Osteocyte (in vitro differentiated cells): ENCODE measurements around the gene AACS. TPM values are rescaled to one million over a fixed set of nuclear protein-coding genes. Genes with fewer than 3 reads are reported as not detected.

Experiments
- DNase-seq: peaks from one replicate; pipeline ENCODE4 v3.0.0; 2021; ENCODE audit warnings: mixed read lengths; ENCODE audit not compliant: unreplicated experiment; ENCODE audit errors: extremely low spot score
- H3K27ac Mint-ChIP-seq: one replicate; pipeline ENCODE4 v1.8.0; 2021; ENCODE audit warnings: mild to moderate bottlenecking, mixed read lengths; ENCODE audit not compliant: unreplicated experiment
- H3K27me3 Mint-ChIP-seq: one replicate; pipeline ENCODE4 v1.8.0; 2021; ENCODE audit warnings: mixed read lengths; ENCODE audit not compliant: unreplicated experiment
- H3K36me3 Mint-ChIP-seq: one replicate; pipeline ENCODE4 v1.8.0; 2021; ENCODE audit warnings: mixed read lengths; ENCODE audit not compliant: unreplicated experiment
- H3K4me1 Mint-ChIP-seq: one replicate; pipeline ENCODE4 v1.8.0; 2021; ENCODE audit warnings: mixed read lengths; ENCODE audit not compliant: unreplicated experiment
- H3K4me3 Mint-ChIP-seq: one replicate; pipeline ENCODE4 v1.8.0; 2021; ENCODE audit warnings: mild to moderate bottlenecking, moderate library complexity, mixed read lengths; ENCODE audit not compliant: unreplicated experiment
- H3K9me3 Mint-ChIP-seq: one replicate; pipeline ENCODE4 v1.8.0; 2021; ENCODE audit warnings: mixed read lengths; ENCODE audit not compliant: unreplicated experiment
- CTCF ChIP-seq: fragments of 200-600 bp; sonication (generic); IDR thresholded peaks from 2 replicates; pipeline ENCODE4 v1.5.0; 2021; ENCODE audit warnings: antibody characterized with exemption, mild to moderate bottlenecking, moderate library complexity
- total RNA-seq: library from RNA; stranded (reverse); gene quantifications from 2 replicates; pipeline ENCODE4 v1.2.1, GENCODE V29; 2021

AACS gene
- total RNA-seq, 1 donor from 2014 or later, result 22.0 TPM

- Mint-ChIP-seq H3K4me1 (peaks cover 2% of the 10 kb centered on the region), H3K4me3 (no peak overlapping the region), H3K9me3 (no peaks in the 10 kb centered on the region), H3K27me3 (peaks cover 57% of the 10 kb centered on the region), H3K36me3 (no peaks in the 10 kb centered on the region), H3K27ac (no peak overlapping the region)
- no peak for TF ChIP-seq CTCF
- no peak for DNase-seq
These were observed 127.5 kb downstream of the AACS start for GRCh38 chr12:125192690-125193221.

Other genes starting within 250 kb of the AACS start
- 27.1 and 28.2 TPM in 2 replicates for gene SCARB1, start 201.6 kb upstream of the AACS start, total RNA-seq
- 1,249 and 1,279 TPM in 2 replicates for gene UBC, start 150.8 kb upstream of the AACS start, total RNA-seq
- gene DHX37, start 76.3 kb upstream of the AACS start, total RNA-seq, result 17.8 and 18.8 TPM in 2 replicates
- gene BRI3BP, start 71.8 kb upstream of the AACS start, total RNA-seq, result 4.9 and 5.4 TPM in 2 replicates
- 0.35 and 0.42 TPM in 2 replicates for gene TMEM132B, start 121.0 kb downstream of the AACS start, total RNA-seq